ENCODE results near the gene NEK8. TPM values are rescaled to one million over a fixed set of nuclear protein-coding genes. Genes with fewer than 3 reads are reported as not detected.

NEK8 gene
- total RNA-seq, 1 experiment from 2014 or later, result 8.6 TPM

DNA sequence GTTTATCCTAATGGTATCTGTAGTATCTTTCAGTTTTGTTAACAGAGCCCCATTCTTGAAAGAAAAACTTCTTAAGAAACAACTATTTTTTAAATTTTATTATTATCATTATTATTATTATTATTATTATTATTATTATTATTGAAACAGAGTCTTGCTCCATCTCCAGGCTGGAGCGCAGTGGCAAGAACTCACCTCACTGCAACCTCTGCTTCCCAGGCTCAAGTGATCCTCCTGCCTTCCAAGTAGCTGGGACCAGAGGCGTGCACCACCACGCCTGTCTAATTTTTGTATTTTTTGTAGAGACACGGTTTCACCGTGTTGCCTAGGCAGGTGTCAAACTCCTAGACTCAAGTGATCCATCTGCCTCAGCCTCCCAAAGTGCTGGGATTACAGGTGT, 43.2 kb upstream of the NEK8 start:
- ChIA-PET POLR2A (interaction anchor here (0.6 to 1.4 kb wide), 3 partner anchors 8 to 37 kb away, joined by 3 to 8 read pairs (median 5); partner anchors contain the start of genes SDF2 and SUPT6H), CTCF (interaction anchor here (0.6 kb wide), 1 partner anchor 37 kb away, joined by 4 read pairs; no protein-coding TSS in a partner anchor)
- H3K4me3 Mint-ChIP-seq (ENCODE audit: unreplicated experiment), result no peak overlapping the region
- TF ChIP-seq, protein P1, sequence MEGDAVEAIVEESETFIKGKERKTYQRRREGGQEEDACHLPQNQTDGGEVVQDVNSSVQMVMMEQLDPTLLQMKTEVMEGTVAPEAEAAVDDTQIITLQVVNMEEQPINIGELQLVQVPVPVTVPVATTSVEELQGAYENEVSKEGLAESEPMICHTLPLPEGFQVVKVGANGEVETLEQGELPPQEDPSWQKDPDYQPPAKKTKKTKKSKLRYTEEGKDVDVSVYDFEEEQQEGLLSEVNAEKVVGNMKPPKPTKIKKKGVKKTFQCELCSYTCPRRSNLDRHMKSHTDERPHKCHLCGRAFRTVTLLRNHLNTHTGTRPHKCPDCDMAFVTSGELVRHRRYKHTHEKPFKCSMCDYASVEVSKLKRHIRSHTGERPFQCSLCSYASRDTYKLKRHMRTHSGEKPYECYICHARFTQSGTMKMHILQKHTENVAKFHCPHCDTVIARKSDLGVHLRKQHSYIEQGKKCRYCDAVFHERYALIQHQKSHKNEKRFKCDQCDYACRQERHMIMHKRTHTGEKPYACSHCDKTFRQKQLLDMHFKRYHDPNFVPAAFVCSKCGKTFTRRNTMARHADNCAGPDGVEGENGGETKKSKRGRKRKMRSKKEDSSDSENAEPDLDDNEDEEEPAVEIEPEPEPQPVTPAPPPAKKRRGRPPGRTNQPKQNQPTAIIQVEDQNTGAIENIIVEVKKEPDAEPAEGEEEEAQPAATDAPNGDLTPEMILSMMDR (IDR thresholded peaks at IDR 0.05; ENCODE audit: unreplicated experiment), result no peak
- no peaks in the 10 kb centered on the region for H3K4me1 Mint-ChIP-seq (ENCODE audit: insufficient read depth, unreplicated experiment)
- H3K27ac Mint-ChIP-seq (ENCODE audit: low read depth, unreplicated experiment), result peak overlapping the region; percentile 49
- H3K27me3 Mint-ChIP-seq (ENCODE audit: insufficient read depth, unreplicated experiment), result no peaks in the 10 kb centered on the region
- H3K9me3 Mint-ChIP-seq (ENCODE audit: unreplicated experiment), result no peaks in the 10 kb centered on the region
- BruUV-seq (replicated peaks), result no TSS peak
- DNase-seq (ENCODE audit: unreplicated experiment), result no peak
- intact Hi-C loops (cut with micrococcal nuclease), result no loop called here
- H3K36me3 Mint-ChIP-seq (ENCODE audit: insufficient read depth, unreplicated experiment), result peaks cover 100% of the 10 kb centered on the region

DNA sequence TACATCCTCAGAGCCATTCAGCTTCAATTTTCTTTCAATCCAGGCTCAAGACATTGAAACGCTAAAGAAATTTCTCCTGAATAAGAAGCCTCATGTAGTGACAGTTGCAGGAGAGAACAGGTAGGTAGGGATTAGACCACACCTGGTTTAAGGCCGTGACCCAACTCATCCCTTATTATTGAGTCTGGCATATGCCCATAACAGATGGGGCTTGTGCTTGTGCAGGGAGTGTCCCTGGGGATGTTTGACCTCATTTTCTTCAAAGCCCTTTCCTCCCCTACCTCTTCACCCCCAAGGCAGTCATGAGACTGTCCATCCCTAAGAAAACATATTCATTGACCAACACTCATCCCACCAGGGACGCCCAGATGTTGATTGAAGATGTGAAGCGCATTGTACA, 42.3 kb upstream of the NEK8 start:
- no peak for DNase-seq (ENCODE audit: unreplicated experiment)
- no TSS peak for BruUV-seq (replicated peaks)
- Mint-ChIP-seq H3K4me1 (ENCODE audit: insufficient read depth, unreplicated experiment) (no peaks in the 10 kb centered on the region), H3K27ac (ENCODE audit: low read depth, unreplicated experiment) (no peak overlapping the region), H3K9me3 (ENCODE audit: unreplicated experiment) (no peaks in the 10 kb centered on the region), H3K27me3 (ENCODE audit: insufficient read depth, unreplicated experiment) (no peaks in the 10 kb centered on the region), H3K4me3 (ENCODE audit: unreplicated experiment) (no peak overlapping the region), H3K36me3 (ENCODE audit: insufficient read depth, unreplicated experiment) (peaks cover 100% of the 10 kb centered on the region)
- intact Hi-C loops (cut with micrococcal nuclease), result no loop called here
- CTCF ChIA-PET, result interaction anchor here (0.6 to 1.6 kb wide), 2 partner anchors 9 to 328 kb away, joined by 3 to 4 read pairs; no protein-coding TSS in a partner anchor
- TF ChIP-seq, protein P1 (IDR thresholded peaks at IDR 0.05; ENCODE audit: unreplicated experiment), result no peak
- POLR2A ChIA-PET, result interaction anchor here (0.9 to 1.4 kb wide), 2 partner anchors 9 to 24 kb away, joined by 5 to 8 read pairs; partner anchors contain the start of genes SDF2 and SUPT6H

DNA sequence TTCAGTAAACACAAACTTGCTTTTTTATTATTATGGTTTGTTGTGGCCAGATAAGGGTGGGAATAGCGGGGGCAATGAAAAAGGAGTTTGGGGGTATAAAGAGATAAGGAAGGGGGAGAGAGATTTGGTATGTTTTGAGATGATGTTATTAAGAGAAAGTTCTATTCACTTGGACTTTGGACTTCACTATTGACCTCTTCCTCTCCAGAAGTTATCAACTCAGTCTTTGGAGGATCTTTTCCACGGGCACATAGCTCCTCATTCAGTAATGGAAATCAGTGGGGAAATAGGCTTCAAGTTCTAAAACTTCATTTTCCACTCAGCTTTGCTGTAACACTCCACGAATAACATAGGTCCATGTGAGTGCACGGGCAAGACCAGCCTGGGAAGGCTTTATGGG, 40.1 kb upstream of the NEK8 start:
- H3K36me3 Mint-ChIP-seq (ENCODE audit: insufficient read depth, unreplicated experiment), result peaks cover 100% of the 10 kb centered on the region
- ChIA-PET POLR2A (interaction anchor here (0.8 to 1.4 kb wide), 4 partner anchors 26 to 56 kb away, joined by 3 to 4 read pairs (median 4); partner anchors contain the start of genes SDF2 and SUPT6H), CTCF (interaction anchor here (0.6 kb wide), 1 partner anchor 191 kb away, joined by 3 read pairs; no protein-coding TSS in a partner anchor)
- TF ChIP-seq, protein P1 (IDR thresholded peaks at IDR 0.05; ENCODE audit: unreplicated experiment), result no peak
- H3K4me3 Mint-ChIP-seq (ENCODE audit: unreplicated experiment), result no peak overlapping the region
- DNase-seq (ENCODE audit: unreplicated experiment), result no peak
- H3K9me3 Mint-ChIP-seq (ENCODE audit: unreplicated experiment), result no peaks in the 10 kb centered on the region
- BruUV-seq (replicated peaks), result no TSS peak
- no peaks in the 10 kb centered on the region for H3K27me3 Mint-ChIP-seq (ENCODE audit: insufficient read depth, unreplicated experiment)
- H3K27ac Mint-ChIP-seq (ENCODE audit: low read depth, unreplicated experiment), result no peak overlapping the region
- intact Hi-C loops (cut with micrococcal nuclease), result no loop called here
- H3K4me1 Mint-ChIP-seq (ENCODE audit: insufficient read depth, unreplicated experiment), result no peaks in the 10 kb centered on the region

DNA sequence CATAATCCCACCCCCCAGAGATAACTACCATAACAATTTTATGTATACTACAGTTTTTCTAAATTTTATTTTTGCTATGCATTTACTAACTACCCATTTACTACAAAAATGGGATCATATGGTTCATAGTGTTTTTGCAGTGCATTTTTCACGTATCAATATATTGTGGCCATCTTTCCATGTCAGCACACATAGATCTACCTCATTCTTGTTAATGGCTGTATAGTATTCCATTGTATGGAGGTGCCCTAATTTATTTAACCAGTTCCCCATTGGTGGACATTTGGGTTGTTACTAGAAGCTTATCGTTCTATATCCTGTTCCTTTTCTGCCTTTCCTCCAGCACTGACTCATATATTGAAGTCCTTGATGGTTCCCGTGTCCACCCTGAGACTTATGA, 39.6 kb upstream of the NEK8 start:
- CTCF ChIA-PET, result interaction anchor here (0.6 kb wide), 1 partner anchor 190 kb away, joined by 3 read pairs; no protein-coding TSS in a partner anchor
- DNase-seq (ENCODE audit: unreplicated experiment), result no peak
- H3K27ac Mint-ChIP-seq (ENCODE audit: low read depth, unreplicated experiment), result no peak overlapping the region
- no peaks in the 10 kb centered on the region for H3K4me1 Mint-ChIP-seq (ENCODE audit: insufficient read depth, unreplicated experiment)
- POLR2A ChIA-PET, result interaction anchor here (1.1 to 1.4 kb wide), 2 partner anchors 27 to 28 kb away, joined by 3 to 4 read pairs; partner anchors contain the start of genes SDF2 and SUPT6H
- TF ChIP-seq, protein P1 (IDR thresholded peaks at IDR 0.05; ENCODE audit: unreplicated experiment), result no peak
- no peak overlapping the region for H3K4me3 Mint-ChIP-seq (ENCODE audit: unreplicated experiment)
- no TSS peak for BruUV-seq (replicated peaks)
- H3K9me3 Mint-ChIP-seq (ENCODE audit: unreplicated experiment), result no peaks in the 10 kb centered on the region
- peaks cover 100% of the 10 kb centered on the region for H3K36me3 Mint-ChIP-seq (ENCODE audit: insufficient read depth, unreplicated experiment)
- intact Hi-C loops (cut with micrococcal nuclease), result no loop called here
- no peaks in the 10 kb centered on the region for H3K27me3 Mint-ChIP-seq (ENCODE audit: insufficient read depth, unreplicated experiment)

Measured in MCF 10A (cell line).